HG03060 (cell line): Measurements from ENCODE around the gene RAB24.
"Not testable (repeated sequence)": the region's sequence is repeated elsewhere in the genome, so short reads cannot be mapped to it uniquely, and the experiment has no call there.

Source experiments
- ATAC-seq: cut with Tn5 transposase; IDR thresholded peaks from one replicate; pipeline ENCODE4 v1.9.1; 2021; ENCODE audit warnings: low read depth, moderate number of reproducible peaks; ENCODE audit not compliant: unreplicated experiment

Gene RAB24

GRCh38 chr5:177296581-177296980 lies 6.9 kb downstream of the RAB24 start:
- no peak for ATAC-seq

- no peak for ATAC-seq
These were observed 7.6 kb downstream of the RAB24 start for GRCh38 chr5:177295924-177296323.

GRCh38 chr5:177294632-177295031 lies 8.9 kb downstream of the RAB24 start:
- no peak for ATAC-seq

- ATAC-seq: no peak
These were observed 9.5 kb downstream of the RAB24 start for GRCh38 chr5:177293819-177294581.

- no peak for ATAC-seq
These were observed 11.8 kb downstream of the RAB24 start for GRCh38 chr5:177291735-177292134.

- no peak for ATAC-seq
These were observed 12.5 kb downstream of the RAB24 start for GRCh38 chr5:177290816-177291596.

GRCh38 chr5:177288191-177288590 lies 15.3 kb downstream of the RAB24 start:
- no peak for ATAC-seq

GRCh38 chr5:177276886-177277285 lies 26.6 kb downstream of the RAB24 start:
- ATAC-seq: no peak

GRCh38 chr5:177275883-177276282 lies 27.6 kb downstream of the RAB24 start:
- no peak for ATAC-seq

GRCh38 chr5:177271113-177271512 lies 32.4 kb downstream of the RAB24 start:
- no peak for ATAC-seq

GRCh38 chr5:177270653-177271052 lies 32.9 kb downstream of the RAB24 start:
- no peak for ATAC-seq

GRCh38 chr5:177269976-177270375 lies 33.5 kb downstream of the RAB24 start:
- ATAC-seq: no peak

- no peak for ATAC-seq
These were observed 34.2 kb downstream of the RAB24 start for GRCh38 chr5:177269232-177269895.

- ATAC-seq: no peak
These were observed 38.1 kb downstream of the RAB24 start for GRCh38 chr5:177265395-177265794.

- ATAC-seq: no peak
These were observed 39.3 kb downstream of the RAB24 start for GRCh38 chr5:177264178-177264577.

- ATAC-seq: no peak
These were observed 42.0 kb downstream of the RAB24 start for GRCh38 chr5:177261510-177261909.

- no peak for ATAC-seq
These were observed 42.6 kb downstream of the RAB24 start for GRCh38 chr5:177260961-177261360.

- not testable (repeated sequence) for ATAC-seq
These were observed 44.8 kb downstream of the RAB24 start for GRCh38 chr5:177258711-177259110.

- ATAC-seq: no peak
These were observed 47.2 kb downstream of the RAB24 start for GRCh38 chr5:177256296-177256695.

- no peak for ATAC-seq
These were observed 50.3 kb downstream of the RAB24 start for GRCh38 chr5:177253252-177253651.
